Endothelial cell of umbilical vein (primary cell): ENCODE results near the gene AHSA1. TPM values are rescaled to one million over a fixed set of nuclear protein-coding genes. Genes with fewer than 3 reads are reported as not detected.

Experiments used
- BruUV-seq: library from RNA; stranded (reverse); fragments of 400-500 nt; replicated peaks from 2 replicates; lab custom pipeline; 2021; lab: Mats Ljungman, UMichigan
- CTCF ChIA-PET: fragments of 300-600, 350-600 bp; sonication (Branson Sonifier 250); formaldehyde crosslinking; loops from one replicate; lab custom pipeline; 2021; ENCODE audit warnings: antibody characterized with exemption, inconsistent platforms; lab: Charles Lee
- POLR2A ChIA-PET: fragments of 300-600, 350-600 bp; sonication (Branson Sonifier 250); formaldehyde crosslinking; loops from one replicate; lab custom pipeline; 2021; ENCODE audit warnings: antibody characterized with exemption, inconsistent platforms; lab: Charles Lee
- DNase-seq: peaks from one replicate; pipeline ENCODE4 v3.0.0-alpha.2; 2011; ENCODE audit warnings: low read depth, low spot score
- FAIRE-seq: peaks from 2 replicates; lab custom pipeline; 2011; peaks lifted over from hg19 to GRCh38; lab: Jason Lieb, UNC
- H2AFZ ChIP-seq: 2 replicates; pipeline ENCODE4 v1.6.0; 2012; ENCODE audit warnings: low read depth, low read length, control low read depth, inconsistent platforms
- H3K27ac ChIP-seq: 2 replicates; pipeline ENCODE4 v1.5.1; 2011; ENCODE audit warnings: low read depth, mild to moderate bottlenecking, control low read depth, low read length, moderate library complexity; ENCODE audit not compliant: insufficient read depth
- H3K27me3 ChIP-seq, 2 experiments: 2 replicates each; pipeline versions ENCODE4 v1.6.0 to v1.6.1; 2011; ENCODE audit warnings: low read length in 2 of 2, mixed read lengths in 1 of 2; ENCODE audit not compliant: control insufficient read depth in 2 of 2, insufficient read depth in 2 of 2
- H3K36me3 ChIP-seq, 2 experiments: 2 replicates in 1 of 2; 3 replicates in 1 of 2; pipeline ENCODE4 v1.5.1; 2011; ENCODE audit warnings: low read length in 2 of 2, mild to moderate bottlenecking in 1 of 2, moderate library complexity in 1 of 2; ENCODE audit not compliant: control insufficient read depth in 2 of 2, insufficient read depth in 2 of 2; ENCODE audit errors: extremely low read depth in 1 of 2
- H3K4me1 ChIP-seq: 3 replicates; pipeline ENCODE4 v1.5.1; 2011; ENCODE audit warnings: mild to moderate bottlenecking, low read length; ENCODE audit not compliant: control insufficient read depth, insufficient read depth; ENCODE audit errors: extremely low read depth
- H3K4me2 ChIP-seq: 2 replicates; pipeline ENCODE4 v1.6.1; 2011; ENCODE audit warnings: low read length, control low read depth, mixed read lengths; ENCODE audit not compliant: insufficient read depth
- H3K4me3 ChIP-seq, 3 experiments: fragments of 200-600 bp in 1 of 3; sonication (generic), shearing (Covaris generic) in 1 of 3; replicated peaks in 1 of 3; 2 replicates each; pipeline ENCODE4 v1.5.1; 2011 to 2016; ENCODE audit warnings: control low read depth in 3 of 3, low read length in 3 of 3, mild to moderate bottlenecking in 2 of 3, inconsistent platforms in 1 of 3, low read depth in 1 of 3, moderate library complexity in 1 of 3; ENCODE audit not compliant: insufficient read depth in 1 of 3
- H3K79me2 ChIP-seq: 2 replicates; pipeline ENCODE4 v1.6.0; 2012; ENCODE audit warnings: low read length, inconsistent platforms; ENCODE audit not compliant: control insufficient read depth, insufficient read depth
- H3K9ac ChIP-seq: replicated peaks from 2 replicates; pipeline ENCODE3; 2011; ENCODE audit warnings: low read length, control low read depth; ENCODE audit not compliant: insufficient read depth; ENCODE audit errors: extremely low read depth
- H3K9me1 ChIP-seq: replicated peaks from 3 replicates; pipeline ENCODE4 v1.6.0; 2011; ENCODE audit warnings: mild to moderate bottlenecking, low read length; ENCODE audit not compliant: control insufficient read depth, insufficient read depth; ENCODE audit errors: extremely low read depth
- H3K9me3 ChIP-seq: replicated peaks from 2 replicates; pipeline ENCODE4 v1.5.1; 2012; ENCODE audit warnings: low read length, inconsistent platforms; ENCODE audit not compliant: control insufficient read depth, insufficient read depth
- H4K20me1 ChIP-seq: replicated peaks from 2 replicates; pipeline ENCODE3; 2011; ENCODE audit warnings: mild to moderate bottlenecking, low read length; ENCODE audit not compliant: control insufficient read depth, insufficient read depth; ENCODE audit errors: extremely low read depth
- EZH2 ChIP-seq: IDR thresholded peaks from 2 replicates; pipeline ENCODE4 v1.6.1; 2012; ENCODE audit warnings: borderline replicate concordance, low read depth, mild to moderate bottlenecking, moderate library complexity, low read length, inconsistent platforms; ENCODE audit not compliant: severe bottlenecking
- FOS ChIP-seq: IDR thresholded peaks from 2 replicates; pipeline ENCODE4 v1.6.1; 2011; ENCODE audit warnings: mild to moderate bottlenecking, low read length, moderate library complexity, borderline replicate concordance; ENCODE audit not compliant: insufficient read depth
- GATA2 ChIP-seq: IDR thresholded peaks from 2 replicates; pipeline ENCODE4 v1.7.0; 2011; ENCODE audit warnings: low read depth, mild to moderate bottlenecking, moderate library complexity, mixed read lengths, low read length; ENCODE audit not compliant: insufficient read length, insufficient read depth
- JUN ChIP-seq: IDR thresholded peaks from 2 replicates; pipeline ENCODE4 v1.6.1; 2011; ENCODE audit warnings: borderline replicate concordance, low read depth; ENCODE audit not compliant: insufficient read length, insufficient read depth
- MYC ChIP-seq: IDR thresholded peaks from one replicate; pipeline ENCODE4 v1.6.1; 2011; ENCODE audit warnings: mild to moderate bottlenecking, low read depth, low read length
- POLR2A ChIP-seq: IDR thresholded peaks from 2 replicates; pipeline ENCODE4 v1.6.1; 2012; ENCODE audit warnings: low read depth, mild to moderate bottlenecking, control low read depth, low read length
- dilution Hi-C: fragments of 300-500 bp; cut with MboI; formaldehyde crosslinking; loops from one replicate; pipeline ENCODE4 v1.15.0; 2019; ENCODE audit warnings: low sequenced_read_pairs; ENCODE audit not compliant: extremely low pct_ligation_motif_present
- intact Hi-C: fragments of 100-400 bp; cut with micrococcal nuclease; formaldehyde crosslinking; loops from one replicate; pipeline ENCODE4 v1.10.0; 2022
- polyA plus RNA-seq, 4 experiments: library from polyadenylated mRNA; depleted of rRNA in 3 of 4; stranded (reverse) in 3 of 4; unstranded in 1 of 4; fragments of >200 nt; gene quantifications; 2 replicates each; pipeline versions ENCODE4 v1.2.1 to v1.2.3, GENCODE V29; 2011 to 2012; ENCODE audit warnings: missing spikeins in 1 of 4
- total RNA-seq: library from RNA; stranded (reverse); gene quantifications from 2 replicates; pipeline ENCODE4 v1.2.3, GENCODE V29; 2021
- TF ChIP-seq, protein P1 (sequence below), 2 donors: IDR thresholded peaks; 1 replicate in 1 of 2; 2 replicates in 1 of 2; pipeline ENCODE4 v1.5.1; 2011; ENCODE audit warnings: low read length in 2 of 2, mild to moderate bottlenecking in 2 of 2, moderate library complexity in 2 of 2, control low read depth in 1 of 2, inconsistent platforms in 1 of 2, low read depth in 1 of 2; ENCODE audit not compliant: insufficient read depth in 1 of 2; ENCODE audit errors: extremely low read depth in 1 of 2
- TF ChIP-seq, protein P2 (sequence below): IDR thresholded peaks from 2 replicates; pipeline ENCODE4 v1.6.1; 2011; ENCODE audit not compliant: insufficient read depth, insufficient read length

The AHSA1 gene
- total and polyA plus RNA-seq, 2 donors (not counting 3 experiments of a cell fraction or from before 2014, with no cell fraction given): 122 to 166 TPM

DNA sequence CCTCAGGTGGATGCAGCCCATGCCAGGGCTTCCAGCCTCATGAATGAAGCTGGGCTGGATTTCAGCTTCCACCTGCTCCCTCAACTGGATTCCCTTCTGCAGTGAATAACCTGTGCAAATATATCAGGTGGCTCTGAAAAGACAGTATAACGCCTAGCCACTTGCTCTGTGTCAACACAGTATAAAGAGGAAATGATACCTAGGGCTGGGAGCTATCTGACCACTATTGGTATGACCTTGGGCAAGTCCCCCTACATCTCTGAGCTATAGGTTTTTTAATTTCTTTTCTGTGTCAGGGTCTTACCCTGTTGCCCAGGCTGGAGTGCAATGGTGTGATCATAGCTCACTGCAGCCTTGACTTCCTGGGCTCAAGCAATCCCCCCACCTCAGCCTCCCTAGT lies 20.9 kb downstream of the AHSA1 start:
- H3K4me2 ChIP-seq: no peak overlapping the region
- FAIRE-seq (no peak), DNase-seq (no peak)
- H3K27ac ChIP-seq: no peak overlapping the region
- no TSS peak for BruUV-seq
- dilution Hi-C loops (no loop called here), intact Hi-C loops (no loop called here)
- ChIA-PET POLR2A (no interaction called here), CTCF (interaction anchor here (1.8 kb wide), 1 partner anchor 20 kb away, joined by 5 read pairs; no protein-coding TSS in a partner anchor)
- no peak overlapping the region for H3K4me3 ChIP-seq
- H3K27me3 ChIP-seq: peaks cover 0 to 2% of the 10 kb centered on the region in 2 experiments
- no peaks in the 10 kb centered on the region for H4K20me1 ChIP-seq
- no peaks in the 10 kb centered on the region for H3K79me2 ChIP-seq
- no peak for TF ChIP-seq FOS
- no peaks in the 10 kb centered on the region for H3K9me3 ChIP-seq
- no peak overlapping the region for H3K9ac ChIP-seq
- H3K36me3 ChIP-seq: no peaks in the 10 kb centered on the region
- no peaks in the 10 kb centered on the region for H3K4me1 ChIP-seq
- H3K9me1 ChIP-seq: no peaks in the 10 kb centered on the region
- no peak overlapping the region for H2AFZ ChIP-seq

DNA sequence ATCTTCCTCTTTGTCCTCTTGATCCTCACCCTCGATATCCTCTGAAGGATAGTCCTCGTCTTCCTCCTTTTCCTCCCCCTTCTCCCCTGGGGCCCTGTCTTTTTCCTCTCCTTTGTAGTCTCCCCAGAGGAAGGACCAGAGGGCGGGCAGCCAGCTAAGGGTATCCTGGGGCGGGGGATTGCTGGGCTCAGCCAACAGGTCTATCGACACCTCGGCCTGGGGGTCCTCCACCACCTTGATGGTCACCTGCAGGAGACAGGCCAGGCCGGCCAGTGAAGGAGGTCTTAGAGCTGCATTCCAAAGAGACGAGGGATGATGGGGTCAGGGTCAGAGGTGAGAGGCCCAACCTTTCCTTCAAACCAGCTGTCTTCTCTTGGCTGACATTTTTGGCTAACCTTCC lies 24.5 kb downstream of the AHSA1 start:
- H3K36me3 ChIP-seq: no peaks in the 10 kb centered on the region
- H3K27me3 ChIP-seq: peaks cover 0 to 2% of the 10 kb centered on the region in 2 experiments
- no TSS peak for BruUV-seq
- H3K9ac ChIP-seq: no peak overlapping the region
- CTCF ChIA-PET: no interaction called here
- dilution Hi-C loops: no loop called here
- FAIRE-seq: no peak
- intact Hi-C loops: no loop called here
- H3K9me1 ChIP-seq: no peaks in the 10 kb centered on the region
- POLR2A ChIA-PET: no interaction called here
- no peaks in the 10 kb centered on the region for H3K79me2 ChIP-seq
- no peaks in the 10 kb centered on the region for H3K4me1 ChIP-seq
- no peaks in the 10 kb centered on the region for H3K9me3 ChIP-seq
- no peaks in the 10 kb centered on the region for H4K20me1 ChIP-seq
- no peak overlapping the region for H3K4me2 ChIP-seq
- no peak for DNase-seq
- H3K27ac ChIP-seq: no peak overlapping the region
- no peak overlapping the region for H3K4me3 ChIP-seq
- no peak overlapping the region for H2AFZ ChIP-seq
- TF ChIP-seq GATA2 (no peak), MYC (no peak), JUN (no peak), POLR2A (no peak), FOS (no peak), EZH2 (no peak)
- TF ChIP-seq, protein P1, sequence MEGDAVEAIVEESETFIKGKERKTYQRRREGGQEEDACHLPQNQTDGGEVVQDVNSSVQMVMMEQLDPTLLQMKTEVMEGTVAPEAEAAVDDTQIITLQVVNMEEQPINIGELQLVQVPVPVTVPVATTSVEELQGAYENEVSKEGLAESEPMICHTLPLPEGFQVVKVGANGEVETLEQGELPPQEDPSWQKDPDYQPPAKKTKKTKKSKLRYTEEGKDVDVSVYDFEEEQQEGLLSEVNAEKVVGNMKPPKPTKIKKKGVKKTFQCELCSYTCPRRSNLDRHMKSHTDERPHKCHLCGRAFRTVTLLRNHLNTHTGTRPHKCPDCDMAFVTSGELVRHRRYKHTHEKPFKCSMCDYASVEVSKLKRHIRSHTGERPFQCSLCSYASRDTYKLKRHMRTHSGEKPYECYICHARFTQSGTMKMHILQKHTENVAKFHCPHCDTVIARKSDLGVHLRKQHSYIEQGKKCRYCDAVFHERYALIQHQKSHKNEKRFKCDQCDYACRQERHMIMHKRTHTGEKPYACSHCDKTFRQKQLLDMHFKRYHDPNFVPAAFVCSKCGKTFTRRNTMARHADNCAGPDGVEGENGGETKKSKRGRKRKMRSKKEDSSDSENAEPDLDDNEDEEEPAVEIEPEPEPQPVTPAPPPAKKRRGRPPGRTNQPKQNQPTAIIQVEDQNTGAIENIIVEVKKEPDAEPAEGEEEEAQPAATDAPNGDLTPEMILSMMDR (IDR thresholded peaks at IDR 0.05; ENCODE audit: extremely low read depth in 1 of 2, insufficient read depth in 1 of 2, low read depth in 1 of 2, low read length in 2 of 2): no peak
- TF ChIP-seq, protein P2, sequence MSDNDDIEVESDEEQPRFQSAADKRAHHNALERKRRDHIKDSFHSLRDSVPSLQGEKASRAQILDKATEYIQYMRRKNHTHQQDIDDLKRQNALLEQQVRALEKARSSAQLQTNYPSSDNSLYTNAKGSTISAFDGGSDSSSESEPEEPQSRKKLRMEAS: no peak
